NCI-H2081 (cell line): ENCODE results near the gene RAB13.

Experiments
- DNase-seq, 2 experiments: peaks; one replicate each; lab custom pipeline; 2025; lab: John Stamatoyannopoulos, UW

Gene RAB13

DNA sequence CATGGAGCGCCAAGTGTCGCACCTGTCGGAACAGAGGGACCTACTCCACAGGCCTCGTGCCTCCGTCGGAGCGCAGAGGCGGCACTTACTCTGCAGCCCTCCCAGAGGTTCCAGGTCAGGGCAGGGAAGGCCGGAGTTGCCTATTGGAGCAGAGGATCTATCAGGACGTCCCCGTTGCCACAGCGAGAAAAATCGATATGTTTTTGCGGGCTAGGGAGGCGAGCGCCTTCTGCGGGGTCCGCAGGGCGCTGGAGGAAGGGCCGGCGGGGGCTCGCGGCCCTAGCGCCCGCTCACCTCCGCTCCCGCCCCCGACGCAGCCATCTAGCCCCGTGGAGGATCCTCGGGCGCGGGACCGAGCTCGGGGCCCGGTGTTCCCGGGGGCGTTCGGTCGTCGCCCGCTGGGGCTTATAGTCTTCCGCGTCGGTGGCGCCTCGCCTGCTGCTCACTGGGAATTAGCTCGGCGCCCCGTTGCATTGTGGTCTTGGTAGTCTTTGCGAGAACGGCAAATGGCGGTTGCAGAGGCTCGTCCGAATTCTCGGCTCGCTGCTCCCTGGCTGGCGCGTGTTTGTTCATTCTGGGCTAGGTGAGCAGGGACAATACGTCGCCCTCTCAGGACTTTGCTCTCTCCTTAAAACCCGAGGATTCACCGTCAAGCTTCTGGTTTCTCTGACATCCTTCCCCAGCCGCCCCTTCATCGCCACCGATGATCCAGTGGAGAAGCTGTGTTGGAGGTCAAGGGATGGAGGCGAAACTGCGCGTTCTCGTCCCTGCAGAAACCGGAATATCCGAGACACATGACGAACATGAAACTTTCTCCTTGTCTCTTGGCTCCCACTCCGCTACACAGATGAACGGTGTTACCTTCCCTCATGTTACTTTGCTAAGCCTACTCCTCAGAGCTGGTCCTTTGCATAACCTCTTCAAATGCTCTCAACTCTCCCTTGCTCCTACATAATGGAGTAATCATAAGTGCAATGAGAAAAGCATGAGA lies 8.6 kb downstream of the RAB13 start, which contains the start of gene JTB:
Gene JTB, minus strand, starts transcription at position 425 of the 991 bp plus-strand sequence. Its CDS starts 422 bp downstream, at position 3.
- peak; percentile 93 to 96 for DNase-seq

DNA sequence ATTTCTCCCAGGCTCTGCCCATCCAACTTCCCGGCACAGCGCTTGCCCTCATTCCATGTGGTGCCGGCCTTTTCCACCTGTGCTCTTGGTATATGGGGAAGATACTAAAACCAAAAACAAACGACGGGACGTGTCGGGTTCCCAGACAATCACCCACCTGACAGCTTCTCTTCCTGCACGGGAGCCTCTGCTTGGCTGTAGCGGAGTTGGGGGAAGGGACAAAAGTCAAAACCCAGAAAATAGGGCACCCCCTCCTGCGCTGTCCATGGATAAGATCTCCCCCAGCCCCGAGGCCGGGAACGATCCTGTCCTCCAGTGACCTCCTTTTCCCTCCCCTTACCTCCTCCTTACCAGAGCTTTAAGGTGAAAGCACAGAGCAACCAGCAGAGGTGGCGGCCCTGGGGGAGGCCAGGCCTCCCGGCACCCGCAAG lies 9.3 kb downstream of the RAB13 start:
- peak in 1 of 2 experiments; percentile 58 for DNase-seq

DNA sequence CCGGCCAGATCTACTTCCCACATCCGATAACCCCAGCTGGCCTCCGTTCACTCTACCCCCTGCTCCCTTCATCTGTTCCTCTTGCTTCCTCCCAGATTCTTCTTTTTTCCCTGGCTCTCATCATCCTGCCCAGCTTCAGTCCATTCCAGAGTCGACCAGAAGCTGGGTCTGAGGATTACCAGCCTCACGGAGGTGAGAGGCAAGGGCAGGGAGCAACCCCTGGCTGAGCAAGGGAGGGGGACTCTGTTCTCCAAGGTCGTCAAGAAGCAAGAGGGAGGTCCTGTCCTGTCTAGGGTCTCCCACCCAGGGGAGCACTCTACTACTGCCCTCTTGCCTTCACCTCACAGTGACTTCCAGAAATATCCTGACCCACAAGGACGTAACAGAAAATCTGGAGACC lies 12.6 kb downstream of the RAB13 start:
- DNase-seq, result no peak

DNA sequence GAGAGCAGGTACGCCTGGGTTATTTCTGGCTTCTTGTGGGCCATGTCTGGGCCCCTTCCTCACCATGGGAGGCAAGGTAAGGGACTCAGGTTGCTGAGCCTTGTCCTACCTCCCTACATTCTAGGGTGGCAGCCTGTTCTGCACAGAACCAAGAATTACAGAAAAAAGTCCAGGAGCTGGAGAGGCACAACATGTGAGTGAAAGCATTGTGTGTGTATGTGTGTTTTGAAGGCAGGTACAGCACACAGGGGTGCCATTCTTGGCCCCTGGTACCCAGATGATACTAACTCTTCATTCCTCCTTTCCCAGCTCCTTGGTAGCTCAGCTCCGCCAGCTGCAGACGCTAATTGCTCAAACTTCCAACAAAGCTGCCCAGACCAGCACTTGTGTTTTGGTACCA lies 13.1 kb downstream of the RAB13 start:
- no peak for DNase-seq

DNA sequence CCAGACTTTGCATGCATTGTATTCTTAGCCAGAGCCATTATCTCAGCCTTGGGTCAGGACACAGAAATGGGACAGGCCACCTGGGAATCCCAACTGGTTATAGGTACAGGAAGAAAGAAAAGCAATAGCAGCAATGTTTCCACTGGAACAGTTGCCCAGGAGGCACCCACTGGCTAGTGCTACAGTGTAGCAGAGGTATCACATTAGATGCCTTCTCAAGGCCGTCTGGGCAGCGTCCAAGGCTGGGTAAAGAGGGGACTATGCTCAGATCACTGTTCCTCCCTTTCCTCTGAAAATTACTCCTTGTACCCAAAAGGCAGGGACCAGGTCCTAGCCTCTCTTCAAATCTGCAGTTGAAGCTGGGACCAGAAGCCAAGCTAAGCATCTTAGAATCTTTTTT lies 15.8 kb downstream of the RAB13 start:
- DNase-seq, result no peak

DNA sequence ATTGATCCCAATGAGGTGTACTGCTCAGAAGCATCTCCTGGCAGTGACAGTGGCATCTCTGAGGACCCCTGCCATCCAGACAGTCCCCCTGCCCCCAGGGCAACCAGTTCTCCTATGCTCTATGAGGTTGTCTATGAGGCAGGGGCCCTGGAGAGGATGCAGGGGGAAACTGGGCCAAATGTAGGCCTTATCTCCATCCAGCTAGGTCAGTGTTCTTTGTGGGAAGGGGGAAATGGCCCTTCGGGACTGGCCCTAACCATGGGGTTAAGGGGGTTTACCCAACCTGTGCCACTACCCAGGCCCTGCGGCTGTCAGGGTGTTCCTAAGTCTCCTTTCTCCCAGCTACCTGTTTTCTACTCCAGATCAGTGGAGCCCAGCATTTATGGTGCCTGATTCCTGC lies 17.2 kb downstream of the RAB13 start:
- no peak for DNase-seq

DNA sequence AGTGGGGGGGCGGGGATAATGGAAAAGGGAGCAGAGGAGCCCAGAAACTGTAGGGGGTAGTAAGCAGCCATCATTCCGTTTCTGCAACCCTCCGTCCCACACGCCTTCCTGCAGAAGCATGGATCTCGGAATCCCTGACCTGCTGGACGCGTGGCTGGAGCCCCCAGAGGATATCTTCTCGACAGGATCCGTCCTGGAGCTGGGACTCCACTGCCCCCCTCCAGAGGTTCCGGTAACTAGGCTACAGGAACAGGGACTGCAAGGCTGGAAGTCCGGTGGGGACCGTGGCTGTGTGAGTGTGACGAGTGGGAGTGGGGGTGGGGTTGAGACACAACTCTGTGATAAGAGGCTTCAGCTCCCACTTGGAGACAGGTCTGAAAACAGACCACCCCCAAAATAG lies 17.7 kb downstream of the RAB13 start:
- DNase-seq, result peak in 1 of 2 experiments; percentile 34

DNA sequence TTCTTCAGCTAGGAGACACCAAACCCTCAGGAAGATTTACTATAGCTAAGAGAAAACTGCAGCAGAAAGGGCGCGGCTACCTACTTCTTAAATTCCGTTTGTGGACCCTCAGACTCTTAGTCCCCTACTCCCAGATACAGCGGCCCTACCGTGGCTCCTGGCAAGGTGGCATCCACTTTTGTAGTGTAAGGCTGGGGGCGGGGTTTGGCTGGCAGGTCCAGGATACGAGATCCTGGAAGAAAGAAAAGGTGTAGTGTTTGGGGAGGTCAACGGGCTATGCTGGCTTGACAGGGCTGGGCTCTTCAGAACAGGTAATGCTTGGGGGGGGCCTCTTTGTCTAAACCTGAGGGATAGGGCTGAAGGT lies 18.2 kb downstream of the RAB13 start:
- peak; percentile 48 to 55 for DNase-seq

DNA sequence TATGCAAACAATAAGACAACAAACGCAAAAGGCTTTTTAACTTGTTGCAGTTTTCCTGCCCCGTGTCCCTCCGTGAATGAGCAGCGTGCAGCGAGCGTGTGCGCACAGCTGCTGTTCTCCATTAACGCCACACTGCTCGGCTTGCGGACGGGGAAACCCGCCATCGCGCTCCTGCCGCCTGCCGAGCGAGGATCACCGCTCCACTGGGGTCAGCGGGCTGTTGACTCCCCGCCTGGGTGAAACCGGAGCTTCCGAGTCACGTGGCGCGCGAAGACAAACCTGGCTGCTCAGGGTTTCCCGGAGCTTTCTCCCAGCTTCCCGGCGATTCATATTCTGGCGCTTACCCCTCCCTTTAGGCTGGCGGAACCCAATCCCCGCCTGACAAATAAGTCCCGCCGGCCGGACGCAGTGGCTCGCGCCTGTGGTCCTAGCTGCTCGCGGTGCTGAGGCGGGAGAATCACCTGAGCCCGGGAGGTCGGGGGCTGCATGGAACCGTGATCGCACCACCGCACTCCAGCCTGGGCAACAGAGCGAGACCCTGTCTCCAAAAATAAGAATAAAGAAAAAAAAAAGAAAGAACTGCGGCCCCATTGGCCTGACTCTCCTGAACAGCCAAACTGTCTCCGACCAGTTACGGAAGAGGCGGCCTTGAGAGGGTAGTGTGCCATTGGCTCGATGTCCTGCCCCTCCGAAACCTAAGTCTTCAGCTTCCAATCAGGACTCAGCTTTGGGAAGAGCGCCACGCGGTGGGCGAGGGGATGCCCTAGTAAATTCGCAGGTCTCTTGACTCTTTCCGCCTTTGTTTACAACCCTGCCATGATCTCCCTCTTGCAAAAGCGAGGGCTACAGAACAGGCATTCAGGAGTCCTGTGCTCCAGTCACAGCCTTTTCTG lies 18.8 kb downstream of the RAB13 start, which contains the start of gene CREB3L4:
Gene CREB3L4, plus strand, starts transcription at position 796 of the 893 bp plus-strand sequence. CDS start 624 bp downstream, outside the sequence.
- peak; percentile 98 to 100 for DNase-seq

DNA sequence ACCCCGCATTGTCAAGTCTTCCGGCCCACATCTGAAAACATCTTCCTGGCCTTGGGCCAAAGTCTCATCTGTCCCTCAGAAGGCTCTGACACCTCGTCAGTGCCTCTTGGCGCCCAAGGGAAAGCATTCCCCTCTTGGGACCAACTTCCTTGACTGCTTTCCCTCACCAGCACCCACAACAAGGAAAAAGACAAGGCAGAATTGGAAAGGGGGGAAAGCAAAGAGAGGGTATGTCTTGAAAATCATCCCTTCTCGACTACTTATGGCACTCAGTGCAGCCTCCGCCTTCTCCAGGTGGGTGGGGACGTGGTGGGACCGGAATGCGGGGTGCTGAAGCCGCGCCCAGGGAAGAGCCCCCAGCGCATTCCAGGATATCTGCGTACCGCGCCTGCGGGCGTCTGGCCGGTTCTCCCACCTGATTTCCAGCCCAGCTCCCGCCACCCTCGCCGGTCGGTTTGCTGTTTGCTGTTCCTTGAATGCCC lies 22.2 kb downstream of the RAB13 start:
- peak; percentile 30 to 60 for DNase-seq

DNA sequence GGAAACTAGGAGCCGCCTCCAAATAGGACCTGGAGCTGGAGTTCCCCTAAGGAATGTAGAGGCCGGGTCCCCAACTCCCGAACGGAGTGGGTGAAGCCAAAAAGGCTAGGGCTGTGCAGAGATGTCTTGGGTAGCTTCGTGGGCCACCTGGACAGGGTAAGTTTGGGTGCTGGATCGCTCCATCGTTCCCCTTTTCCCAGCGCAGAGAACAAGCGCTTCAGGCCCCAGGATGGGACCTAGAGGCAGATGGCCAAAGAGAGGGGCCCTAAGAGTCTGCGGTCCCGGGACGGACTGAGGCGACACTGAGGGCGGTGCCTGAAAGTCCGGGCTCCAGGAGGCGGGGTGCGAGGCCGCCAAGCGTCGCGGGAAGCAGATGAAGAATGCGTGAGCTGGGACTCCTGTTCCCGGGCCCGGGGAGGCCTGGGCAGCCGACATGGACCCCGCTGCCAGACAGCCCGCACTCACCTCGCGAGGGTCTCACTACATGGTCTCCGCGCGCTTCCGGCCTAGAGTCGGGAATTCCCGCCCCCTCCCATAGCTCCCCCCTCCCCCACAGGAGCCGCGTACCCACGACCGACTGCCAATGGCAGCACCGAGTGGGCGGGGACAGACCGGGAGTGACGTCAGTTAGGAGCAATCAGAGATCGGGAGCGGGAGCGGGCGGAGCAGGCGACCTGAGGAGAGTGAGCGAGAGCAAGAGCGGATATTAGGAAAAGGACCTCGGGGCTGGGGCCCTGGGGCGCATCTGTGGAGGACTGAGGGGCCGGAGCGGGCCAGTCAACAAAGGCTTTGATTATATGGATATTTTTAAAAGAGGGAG lies 22.9 kb downstream of the RAB13 start, which contains the start of gene SLC39A1:
Gene SLC39A1, minus strand, starts transcription at position 508 of the 820 bp plus-strand sequence. CDS start 822 bp downstream, outside the sequence.
- peak; percentile 99 to 100 for DNase-seq

DNA sequence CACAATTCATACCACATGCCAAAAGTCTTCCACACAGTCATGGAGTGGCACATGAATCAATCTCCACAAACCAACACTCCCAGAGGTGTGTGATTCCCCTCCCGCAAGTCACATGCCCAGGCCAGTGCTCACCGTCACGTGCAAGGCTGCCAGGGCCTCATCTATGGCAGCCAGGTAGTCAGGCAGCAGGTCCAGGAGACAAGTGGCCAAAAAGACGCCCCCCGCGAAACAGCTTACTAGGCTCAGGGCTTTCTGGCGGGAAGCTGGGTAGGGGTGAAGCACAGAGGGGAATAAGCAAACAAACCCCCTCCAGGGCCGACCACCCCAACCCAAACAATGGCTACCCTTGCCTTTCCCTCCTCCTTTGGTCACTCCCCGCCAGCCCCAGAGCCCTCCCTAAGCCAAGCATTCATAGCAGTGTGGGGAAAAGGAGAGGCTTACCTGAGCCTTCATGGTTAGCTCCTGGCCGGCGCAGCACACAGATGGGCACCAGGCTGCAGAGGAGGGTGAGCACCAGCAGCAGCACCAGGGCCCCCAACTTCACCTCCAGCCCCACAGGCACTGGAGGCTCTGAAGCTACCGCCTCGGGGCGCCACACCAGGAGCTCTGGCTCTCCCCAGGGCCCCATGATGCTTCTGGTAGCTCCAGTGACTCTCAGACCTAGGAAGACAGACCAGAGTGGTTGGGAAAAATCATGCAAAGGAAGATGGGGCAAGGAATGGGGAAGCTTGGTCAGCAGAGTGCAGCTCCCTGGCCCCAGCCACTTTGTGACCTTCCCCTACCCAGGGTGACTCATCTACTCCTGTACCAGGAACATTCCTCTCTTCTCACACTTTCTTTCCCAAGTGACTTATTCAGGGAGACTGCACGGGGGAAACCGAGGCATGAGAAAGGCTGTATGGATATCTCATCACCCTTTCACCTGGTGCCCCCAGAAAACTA lies 23.8 kb downstream of the RAB13 start:
- DNase-seq, result no peak

DNA sequence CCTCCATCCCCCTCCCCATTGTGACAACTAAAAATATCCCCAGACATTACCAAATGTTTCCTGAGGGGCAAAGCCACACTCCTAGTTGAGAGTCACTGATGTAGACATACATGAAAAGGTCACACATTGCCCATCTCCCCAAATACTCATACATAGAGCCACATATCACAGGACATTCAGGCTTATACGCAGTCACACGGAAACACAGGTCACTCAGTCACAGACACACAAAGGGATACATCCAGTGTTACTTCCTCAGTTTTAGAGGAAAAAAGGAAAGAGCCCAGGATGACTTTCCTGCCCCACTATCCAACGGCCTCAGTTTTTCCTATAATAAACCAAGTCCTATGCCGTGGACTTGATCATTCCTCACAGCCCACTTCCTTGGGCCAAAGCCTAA lies 24.7 kb downstream of the RAB13 start:
- no peak for DNase-seq

DNA sequence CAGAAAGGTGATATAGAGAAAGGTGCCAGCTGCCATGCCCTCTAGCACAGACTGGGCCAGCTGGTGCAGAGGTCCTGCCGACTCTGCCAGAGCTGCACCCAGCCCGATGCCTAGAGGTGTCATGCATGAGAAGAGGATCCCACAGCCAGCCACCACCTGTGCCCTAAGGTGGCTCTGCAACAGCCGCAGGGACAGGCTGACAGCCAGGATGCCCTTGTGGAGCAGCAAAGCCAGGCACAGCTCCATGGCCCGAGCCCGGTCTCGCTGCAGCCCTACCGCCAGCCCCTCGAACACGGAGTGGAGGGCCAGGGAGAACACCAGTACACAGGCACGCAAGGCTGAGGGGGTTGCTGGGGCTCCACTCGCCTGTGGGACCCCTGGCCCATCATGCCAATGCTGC lies 25.9 kb downstream of the RAB13 start:
- DNase-seq, result no peak

DNA sequence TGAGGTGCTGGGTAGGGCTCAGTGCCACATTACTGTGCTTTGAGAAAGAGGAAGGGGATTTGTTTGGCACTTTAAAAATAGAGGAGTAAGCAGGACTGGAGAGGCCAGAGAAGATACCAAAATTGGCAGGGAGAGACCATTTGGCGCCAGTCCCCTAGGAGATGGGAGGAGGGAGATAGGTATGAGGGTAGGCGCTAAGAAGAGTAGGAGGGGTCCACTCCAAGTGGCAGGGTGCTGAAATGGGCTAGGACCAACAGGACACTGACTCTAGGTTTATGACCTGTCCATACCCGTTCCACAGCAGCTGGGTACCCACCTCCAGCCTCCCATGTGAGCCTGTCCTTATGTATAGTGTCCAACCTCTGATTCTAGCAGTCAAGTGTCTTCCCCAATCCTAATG lies 26.7 kb downstream of the RAB13 start:
- no peak for DNase-seq

DNA sequence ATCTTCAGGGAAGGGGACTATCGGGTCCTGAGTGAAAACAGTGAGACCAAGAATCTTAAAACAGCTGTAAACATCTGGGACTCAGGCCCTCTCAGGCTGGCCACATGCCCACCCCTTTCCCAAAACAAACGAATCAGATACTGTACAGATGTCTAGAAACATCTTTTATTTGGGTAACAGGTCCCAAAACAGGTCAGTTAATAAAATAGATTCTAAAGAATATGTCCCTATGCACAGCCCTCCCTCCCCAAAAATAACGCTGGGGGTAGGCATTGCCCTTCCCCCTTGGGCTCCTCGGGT lies 27.2 kb downstream of the RAB13 start:
- no peak for DNase-seq

DNA sequence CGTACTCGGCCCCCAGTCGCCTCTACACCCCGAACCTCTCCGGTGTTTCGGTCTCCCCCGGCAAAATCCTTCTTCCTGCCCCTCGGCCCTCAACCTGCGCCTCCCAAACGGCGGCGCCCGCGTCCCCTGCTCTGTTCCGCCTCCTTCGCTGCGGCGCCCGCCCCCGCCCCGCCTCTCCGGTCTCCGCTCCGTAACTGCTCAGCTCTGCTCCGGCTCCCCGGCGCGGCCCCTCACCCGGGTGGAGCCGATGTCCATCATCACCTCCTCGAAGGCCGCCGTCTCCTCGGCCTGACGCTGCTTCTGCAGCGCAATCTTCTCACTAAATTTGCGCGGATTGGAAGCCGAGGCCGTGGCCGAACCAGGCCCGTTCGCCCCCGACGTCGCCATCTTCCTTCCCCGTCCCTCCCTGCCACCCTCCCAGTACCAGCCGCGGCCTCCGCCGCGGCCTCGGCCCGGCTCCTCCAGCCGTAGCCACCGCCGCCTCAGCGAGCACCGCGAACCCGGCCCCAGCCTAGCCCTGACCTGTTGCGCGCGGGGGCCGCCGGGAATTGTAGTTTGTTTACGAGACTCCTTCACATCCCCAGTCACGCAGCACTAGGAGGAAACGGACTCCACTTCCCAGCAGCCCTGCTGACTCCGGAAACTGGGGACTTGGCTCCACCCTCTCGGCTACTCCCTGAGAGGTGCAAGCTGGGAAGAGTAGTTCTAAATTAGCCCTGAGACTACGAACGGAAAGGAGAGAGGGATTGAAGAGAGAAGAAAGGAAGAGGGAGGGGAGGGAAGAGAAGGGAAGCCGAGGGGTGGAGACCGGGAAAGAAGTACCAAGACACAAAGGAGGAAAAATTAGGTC lies 27.8 kb downstream of the RAB13 start, which contains the start of gene CRTC2:
Gene CRTC2, minus strand, starts transcription at position 502 of the 850 bp plus-strand sequence. Its CDS starts 115 bp downstream, at position 387.
- DNase-seq, result peak; percentile 99 to 100

DNA sequence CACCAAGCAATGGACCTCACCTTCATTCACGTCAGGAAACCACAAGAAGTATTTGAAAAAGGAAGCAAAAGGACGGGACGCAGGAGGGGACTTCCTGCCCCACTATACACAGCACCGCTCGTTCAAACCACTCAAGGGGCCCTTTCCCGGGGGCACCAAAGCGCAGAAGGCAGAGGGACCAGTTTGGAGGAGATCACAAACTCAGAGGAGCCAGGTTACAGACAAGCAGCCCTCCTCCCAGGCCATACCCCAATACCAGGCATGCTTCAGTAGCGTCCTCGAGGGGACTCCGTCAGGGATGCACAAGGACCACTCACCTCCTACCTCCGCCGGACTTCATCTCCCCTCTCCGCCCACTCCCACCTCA lies 28.4 kb downstream of the RAB13 start:
- peak in 1 of 2 experiments; percentile 56 for DNase-seq
